ENCODE measurements around the gene MUC6.

The MUC6 gene

DNA sequence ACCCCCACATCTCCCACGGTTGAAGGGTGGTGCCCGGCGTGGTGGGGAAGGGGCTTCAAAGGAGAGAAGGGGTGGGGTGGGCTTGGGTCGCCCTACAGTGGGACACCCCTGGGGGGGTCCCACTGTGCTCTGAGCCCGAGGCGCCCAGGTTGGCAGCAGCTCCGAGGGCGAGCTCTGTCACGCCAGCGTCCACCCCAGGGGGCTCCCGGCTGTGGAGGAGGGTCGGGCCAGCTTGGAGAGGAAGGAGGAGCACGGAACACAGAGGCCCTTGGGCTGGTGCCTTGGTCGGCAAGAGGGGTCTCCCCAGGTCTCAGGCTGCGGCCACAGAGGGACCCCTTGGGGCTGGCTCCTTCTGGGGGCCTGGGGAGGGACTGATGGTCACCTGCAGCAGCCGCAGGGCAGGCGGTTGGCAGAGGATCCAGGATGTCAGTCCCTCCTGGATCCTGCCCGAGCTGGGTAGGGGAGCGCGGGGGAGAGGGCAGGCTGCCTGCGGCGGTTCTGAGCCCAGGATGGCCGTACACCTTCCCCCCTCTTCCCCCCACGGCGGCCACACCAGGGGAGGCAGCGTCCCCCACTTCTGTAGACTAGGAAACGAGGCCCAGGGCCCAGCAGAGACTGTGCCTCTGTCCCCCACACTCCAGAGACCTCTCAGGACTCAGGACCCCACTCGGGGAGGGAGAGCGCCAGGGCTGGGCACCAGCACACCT lies 788 bp downstream of the MUC6 start:
- no peak for DNase-seq

GRCh38 chr11:1034456-1035295 lies 1.8 kb downstream of the MUC6 start:
- DNase-seq: no peak

DNA sequence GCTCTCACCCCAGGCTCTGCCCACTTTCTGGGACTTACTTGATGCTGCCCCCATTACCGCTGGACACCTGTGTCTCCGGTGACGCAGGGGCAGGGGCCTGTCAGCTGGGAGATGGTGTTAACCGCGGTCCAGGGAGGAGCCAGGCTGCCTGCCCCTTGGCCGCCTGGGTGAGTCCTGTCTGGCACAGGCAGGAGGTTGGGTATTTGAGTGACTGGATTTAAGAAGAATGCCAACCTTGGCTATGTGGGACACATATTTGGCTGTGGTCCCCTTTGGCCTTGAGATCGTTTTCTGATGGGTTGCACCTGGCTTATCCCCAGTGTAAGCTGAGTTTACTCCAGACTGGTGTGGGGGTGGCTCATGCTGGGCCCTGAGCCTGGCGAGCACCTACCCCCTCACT lies 2.5 kb downstream of the MUC6 start:
- DNase-seq: no peak

DNA sequence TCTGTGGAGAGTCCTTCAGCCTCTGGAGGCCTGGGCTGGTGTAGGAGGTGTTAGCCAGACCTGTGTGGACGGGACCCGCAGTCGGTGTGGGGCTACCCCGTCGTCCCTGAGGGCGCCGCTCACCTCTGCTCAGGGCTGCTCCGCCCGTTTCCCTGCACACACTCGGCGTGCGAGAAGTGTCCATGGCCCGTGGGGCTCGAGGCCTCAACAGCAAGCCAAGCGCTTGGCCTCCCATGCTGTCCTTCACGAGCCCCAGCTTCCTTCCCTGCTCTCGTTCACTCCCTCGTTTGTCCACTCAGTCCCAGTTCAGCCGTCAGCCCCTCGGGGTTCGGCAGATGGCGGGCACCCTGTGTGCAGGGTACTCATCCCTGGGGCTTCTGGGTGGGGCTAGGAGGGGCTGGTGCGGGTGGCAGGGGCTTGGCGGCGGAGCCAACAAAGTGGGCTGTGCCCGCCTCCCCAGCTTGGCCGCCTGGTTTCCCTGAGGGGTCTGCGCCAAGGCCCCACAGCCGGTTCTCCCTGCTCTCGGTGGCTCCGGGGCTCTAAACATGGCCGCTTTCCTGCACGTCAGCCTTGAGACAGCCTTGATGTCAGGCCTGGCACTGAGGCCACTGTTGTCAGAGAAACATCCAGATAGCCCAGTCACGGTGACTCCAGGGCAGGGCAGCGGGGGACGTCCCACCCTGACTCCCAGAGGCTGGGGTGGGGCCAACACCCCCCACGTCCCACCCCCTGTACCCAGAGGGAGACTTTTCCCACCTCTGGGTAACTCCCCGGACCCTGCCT lies 3.3 kb downstream of the MUC6 start:
- DNase-seq: no peak

GRCh38 chr11:1032310-1032891 lies 4.1 kb downstream of the MUC6 start:
- no peak for DNase-seq

DNA sequence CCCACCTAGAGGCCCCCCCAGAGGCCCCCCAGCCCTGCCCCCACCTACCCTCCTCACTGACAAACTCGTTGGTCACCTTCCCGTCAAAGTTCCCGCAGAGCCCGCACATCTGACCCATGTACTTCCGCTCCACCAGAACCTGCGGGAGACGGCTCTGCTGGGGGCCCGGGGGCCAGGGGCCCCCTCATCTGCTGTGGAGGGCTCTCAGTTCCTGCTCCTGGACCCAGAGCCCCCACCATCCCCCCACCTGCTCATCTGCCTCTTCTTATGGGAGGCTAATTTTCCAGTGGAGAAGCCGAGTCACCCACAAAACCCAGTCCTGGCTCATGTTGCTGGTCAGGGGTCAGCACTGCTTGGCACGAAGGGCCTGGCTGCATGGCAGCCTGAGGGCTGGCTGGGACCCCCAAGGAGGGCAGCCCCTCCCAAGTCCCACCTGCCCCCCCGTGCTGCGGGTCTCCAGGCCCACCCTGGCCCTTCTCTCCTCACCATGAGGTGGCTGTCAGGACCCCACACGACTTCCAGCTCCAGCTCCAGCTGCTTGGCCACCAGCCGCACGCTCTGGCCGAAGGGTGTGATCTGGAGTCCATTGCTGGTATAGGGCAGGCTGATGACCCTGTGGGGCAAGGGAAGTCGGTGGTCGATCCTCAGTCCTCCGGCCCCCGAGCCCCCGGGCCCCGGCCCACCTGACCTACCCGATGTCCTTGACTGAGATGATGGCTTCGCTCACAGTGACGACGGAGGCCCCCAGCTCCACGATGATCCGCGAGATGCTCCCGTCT lies 5.2 kb downstream of the MUC6 start:
- DNase-seq: no peak

GRCh38 chr11:1030556-1030955 lies 6.0 kb downstream of the MUC6 start:
- no peak for DNase-seq

DNA sequence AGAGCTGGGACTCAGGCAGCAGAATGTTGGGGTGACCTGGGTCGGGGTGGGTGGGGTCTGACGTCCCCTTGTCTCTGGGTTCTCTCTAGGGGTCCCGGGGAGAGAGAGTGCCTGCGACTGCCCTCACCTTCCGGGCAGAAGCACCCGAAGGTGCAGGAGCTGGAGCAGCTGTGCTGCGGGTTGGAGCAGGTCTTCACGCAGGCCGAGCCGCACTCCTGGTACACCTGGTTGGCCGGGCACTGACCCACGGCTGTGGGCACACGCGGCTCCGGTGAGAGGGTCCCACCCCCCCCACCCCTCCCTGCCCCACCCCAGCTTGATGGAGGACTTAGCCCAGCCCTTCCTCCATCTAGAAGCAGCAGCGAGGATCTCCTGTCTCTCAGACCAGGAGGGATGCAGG lies 6.4 kb downstream of the MUC6 start:
- no peak for DNase-seq

DNA sequence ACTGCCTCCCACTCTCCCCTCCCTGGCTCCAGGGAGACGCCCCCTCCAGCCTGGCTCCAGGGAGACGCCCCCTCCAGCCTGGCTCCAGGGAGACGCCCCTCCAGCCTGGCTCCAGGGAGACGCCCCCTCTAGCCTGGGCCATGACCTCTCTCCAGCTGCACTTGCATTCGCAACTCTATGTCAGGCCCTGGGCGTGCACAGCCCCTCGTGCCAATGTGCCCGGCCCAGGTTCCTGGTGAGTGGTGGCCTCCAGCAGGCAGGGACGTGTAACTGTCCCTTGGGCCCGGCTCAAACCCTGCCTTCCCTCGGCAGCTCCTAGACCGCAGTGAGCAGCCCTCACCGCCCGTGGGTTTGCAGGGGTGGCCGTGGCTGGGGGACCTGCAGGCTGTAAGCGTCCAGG lies 6.9 kb downstream of the MUC6 start:
- no peak for DNase-seq

DNA sequence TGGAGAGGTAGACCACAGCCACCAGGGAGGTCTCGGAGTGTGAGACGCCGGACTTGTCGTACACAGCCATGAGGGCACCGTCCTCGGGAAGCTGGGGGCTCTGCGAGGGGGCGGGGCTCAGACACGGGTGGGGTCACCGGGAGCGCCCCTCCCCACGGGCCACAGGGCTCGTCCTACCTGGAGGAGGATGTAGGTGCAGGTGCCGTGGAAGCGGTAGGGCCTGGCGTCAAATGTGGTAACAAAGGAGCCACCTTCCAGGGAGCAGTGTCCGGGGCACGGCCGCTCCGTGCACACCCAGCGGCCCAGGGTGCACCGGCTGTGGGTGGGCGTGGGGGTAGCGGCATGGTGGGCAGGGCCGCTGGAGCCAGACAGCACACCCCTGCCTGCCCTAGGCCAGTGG lies 7.5 kb downstream of the MUC6 start:
- DNase-seq: no peak

GRCh38 chr11:1028616-1029015 lies 7.9 kb downstream of the MUC6 start:
- no peak for DNase-seq

DNA sequence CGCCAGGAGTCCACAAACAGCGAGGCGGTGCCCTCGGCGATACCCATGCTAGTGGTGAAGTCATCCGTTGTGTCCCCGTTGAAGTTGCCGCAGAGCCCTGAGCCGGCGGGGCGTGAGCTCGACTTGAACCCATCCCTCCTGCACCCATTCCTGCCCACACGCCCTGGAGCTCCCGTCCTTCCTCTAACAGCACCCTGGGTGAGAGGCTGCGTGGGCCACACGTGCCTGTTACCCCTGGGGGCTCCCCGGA lies 8.3 kb downstream of the MUC6 start:
- no peak for DNase-seq

DNA sequence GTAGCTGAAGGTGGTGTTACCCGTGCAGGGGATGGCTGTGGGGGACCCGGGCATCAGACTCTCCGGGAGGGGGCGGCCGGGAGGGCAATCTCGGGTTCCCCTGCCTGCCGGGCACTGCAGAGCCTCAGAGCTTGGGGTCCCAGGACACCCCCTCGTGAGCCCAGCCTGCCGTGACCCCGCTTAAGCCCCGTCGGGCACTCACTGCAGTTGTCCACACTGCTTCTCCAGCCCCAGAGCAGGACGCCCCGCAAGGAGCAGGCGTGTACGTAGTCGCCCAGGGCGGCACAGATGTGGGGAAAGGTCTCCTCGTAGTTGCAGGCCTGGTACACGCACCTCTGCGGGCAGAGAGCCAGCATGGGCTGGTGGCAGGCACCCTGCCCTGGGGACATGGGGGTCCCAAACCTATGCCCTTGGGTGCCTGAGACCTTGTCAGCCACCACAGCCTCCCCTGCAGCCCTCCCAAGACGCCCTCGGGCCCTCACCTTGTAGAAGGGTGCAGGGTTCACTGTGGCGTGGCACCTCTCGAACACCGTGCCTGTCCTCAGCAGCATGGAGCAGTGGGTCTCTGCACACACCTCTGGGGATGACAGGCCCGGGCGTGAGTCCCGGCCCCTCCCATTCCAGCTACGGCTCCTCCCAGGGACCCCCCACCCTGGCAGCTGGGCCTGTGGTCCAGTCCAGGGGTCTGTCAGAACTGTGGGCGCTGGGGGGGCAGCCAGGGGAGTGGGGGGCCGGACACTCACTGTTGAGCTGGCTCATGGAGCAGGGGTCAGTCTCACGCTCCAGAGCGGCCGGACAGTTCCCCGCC lies 8.8 kb downstream of the MUC6 start:
- DNase-seq: no peak

DNA sequence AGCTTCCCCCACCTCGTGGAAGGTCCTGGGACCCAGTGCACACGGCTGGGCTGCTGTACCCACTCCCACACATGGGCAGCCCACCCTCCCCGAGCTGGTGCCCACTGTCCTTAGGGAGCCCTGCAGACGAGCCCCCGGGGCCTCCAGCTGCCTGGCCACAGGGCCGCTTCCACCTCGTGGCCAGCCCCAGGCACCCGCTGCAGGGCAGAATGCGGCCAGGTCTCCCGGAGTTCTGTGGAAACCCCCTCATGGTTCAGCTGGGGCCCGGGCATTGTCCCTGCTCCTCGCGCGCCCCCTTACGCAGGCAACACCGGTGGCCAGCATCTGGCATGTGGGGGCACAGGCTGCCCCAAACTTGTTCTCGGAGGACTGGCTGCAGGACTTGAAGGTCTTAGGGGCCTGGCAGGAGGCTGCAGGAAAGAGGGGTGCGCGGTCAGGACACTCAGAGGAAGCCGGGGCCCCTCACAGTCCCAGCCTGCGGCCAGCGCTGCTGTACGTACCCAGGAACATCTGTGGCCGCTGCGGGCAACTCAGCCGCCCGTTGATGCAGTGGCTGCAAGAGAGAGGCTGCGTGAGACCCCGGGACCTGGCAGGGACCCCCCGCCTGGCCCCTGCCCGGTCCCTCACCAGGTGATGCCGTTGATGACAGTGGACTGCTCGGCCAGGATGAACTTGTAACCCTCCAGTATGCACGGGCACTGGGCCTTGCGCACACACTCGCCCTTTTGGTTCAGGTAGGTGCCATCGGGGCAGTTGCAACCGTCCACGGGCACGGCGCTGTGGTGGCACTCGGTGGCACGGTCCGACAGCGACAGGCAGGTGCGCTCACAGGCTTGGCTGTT lies 9.7 kb downstream of the MUC6 start:
- no peak for DNase-seq

- DNase-seq: no peak
These were observed 10.4 kb downstream of the MUC6 start for GRCh38 chr11:1026163-1026450.

DNA sequence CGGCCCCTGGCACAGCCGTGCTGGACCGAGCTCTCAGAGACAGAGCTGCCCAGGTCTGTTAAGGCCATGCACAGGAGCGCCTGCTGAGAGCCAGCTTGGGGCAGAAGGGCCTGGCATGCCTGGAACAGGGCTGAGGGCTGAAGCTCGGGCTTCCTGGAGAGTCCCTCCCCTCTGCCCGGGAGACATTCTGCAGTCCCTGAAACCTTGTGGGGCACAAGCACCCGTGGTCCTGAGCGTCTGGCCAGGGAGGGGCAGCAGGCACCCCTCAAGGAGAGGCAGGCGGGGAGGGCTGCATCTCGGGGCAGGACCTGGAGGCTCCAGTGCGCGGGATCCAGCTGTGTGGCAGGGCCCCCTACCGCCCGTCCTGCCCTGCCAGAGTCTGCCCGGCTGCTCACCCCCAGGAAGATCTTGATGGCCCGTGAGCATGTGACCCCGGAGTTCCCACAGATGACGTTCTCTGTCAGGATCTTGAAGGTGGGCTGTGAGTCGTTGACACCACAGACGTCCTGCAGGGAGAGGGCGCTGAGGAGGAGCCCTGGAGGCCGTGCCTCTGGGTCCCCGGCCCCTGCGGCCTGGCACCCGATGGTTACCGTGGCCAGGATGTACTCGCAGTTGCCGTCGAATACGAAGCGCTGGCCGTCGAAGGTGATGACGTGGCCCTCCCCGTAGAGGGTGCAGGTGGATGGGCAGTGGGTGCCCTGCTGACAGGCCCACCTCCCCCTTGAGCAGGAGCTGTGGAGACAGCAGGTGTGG lies 10.9 kb downstream of the MUC6 start:
- no peak for DNase-seq

DNA sequence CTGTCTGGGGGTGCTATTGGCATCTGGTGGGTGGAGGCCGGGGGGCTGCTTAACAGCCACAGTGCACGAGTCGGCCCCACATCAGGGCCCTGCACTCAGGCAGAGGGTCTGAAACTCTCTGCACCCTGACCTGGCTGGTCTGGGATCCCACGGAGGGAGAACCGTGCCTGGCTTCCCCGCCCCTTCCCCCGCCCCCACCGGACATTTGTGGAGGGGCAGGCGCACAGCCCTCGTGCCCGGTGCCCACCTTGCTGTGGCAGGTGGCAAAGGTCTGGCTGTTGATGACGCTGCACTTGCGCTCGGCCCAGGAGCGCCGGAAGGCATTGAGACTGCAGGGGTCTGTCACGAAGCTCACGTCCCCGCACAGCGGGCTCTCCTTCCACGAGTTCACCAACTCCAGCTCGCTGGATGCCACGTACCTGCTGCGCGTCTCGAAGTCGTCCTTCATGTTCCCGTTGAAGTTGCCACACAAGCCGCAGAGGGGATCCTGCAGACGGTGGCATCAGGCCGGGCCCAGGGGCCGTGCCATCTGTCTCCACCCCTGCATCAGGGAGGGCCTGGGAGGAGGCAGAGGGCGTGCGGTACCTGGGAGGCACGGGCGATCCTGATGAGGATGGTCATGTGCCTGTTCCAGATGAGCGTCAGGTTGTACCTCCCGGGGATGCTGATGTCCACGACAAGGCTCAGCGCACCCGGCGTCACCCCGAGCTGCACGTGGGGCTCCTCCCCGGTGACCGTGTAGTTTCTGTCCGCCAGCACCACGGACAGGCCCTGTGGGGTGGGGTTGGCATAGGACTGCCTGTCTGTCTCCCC lies 11.7 kb downstream of the MUC6 start:
- no peak for DNase-seq

GRCh38 chr11:1023811-1024596 lies 12.5 kb downstream of the MUC6 start:
- DNase-seq: no peak

Data from NCI-H1930 (cell line).